ENCODE results near the gene SLC45A2. TPM values are rescaled to one million over a fixed set of nuclear protein-coding genes. Genes with fewer than 3 reads are reported as not detected.
"Not testable (repeated sequence)": the region's sequence is repeated elsewhere in the genome, so short reads cannot be mapped to it uniquely, and the experiment has no call there.

The SLC45A2 gene
- total RNA-seq, 2 experiments from 2014 or later, result 0.23 TPM; not detected in 1

DNA sequence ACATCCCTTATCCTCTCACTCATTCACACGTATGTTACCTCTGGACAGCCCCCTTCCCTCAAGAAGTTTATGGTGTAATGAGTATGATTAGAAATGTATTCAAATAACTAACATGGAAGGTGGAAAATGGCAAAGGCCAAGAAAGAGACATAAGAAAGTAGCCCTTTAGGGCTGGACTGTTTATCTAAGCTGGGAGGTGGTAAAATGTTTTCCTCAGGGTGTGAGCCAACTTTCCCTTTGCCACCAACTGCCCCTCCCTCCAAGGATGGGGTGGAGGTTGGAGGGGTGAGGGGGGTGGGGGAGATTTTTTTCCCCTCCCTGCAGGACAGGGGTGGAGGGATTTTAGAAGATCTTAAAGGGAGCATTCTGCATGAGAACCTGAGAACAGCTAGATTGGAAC, 8.2 kb downstream of the SLC45A2 start:
- no peak overlapping the region for H3K4me3 Mint-ChIP-seq
- H3K36me3 Mint-ChIP-seq (ENCODE audit: low read depth), result no peaks in the 10 kb centered on the region
- DNase-seq, result no peak
- H3K9me3 Mint-ChIP-seq, result no peaks in the 10 kb centered on the region
- ChIA-PET CTCF (no interaction called here), POLR2A (no interaction called here)
- H3K4me1 Mint-ChIP-seq, result peaks cover 10% of the 10 kb centered on the region
- H3K27ac Mint-ChIP-seq, result no peak overlapping the region
- no peaks in the 10 kb centered on the region for H3K27me3 Mint-ChIP-seq

DNA sequence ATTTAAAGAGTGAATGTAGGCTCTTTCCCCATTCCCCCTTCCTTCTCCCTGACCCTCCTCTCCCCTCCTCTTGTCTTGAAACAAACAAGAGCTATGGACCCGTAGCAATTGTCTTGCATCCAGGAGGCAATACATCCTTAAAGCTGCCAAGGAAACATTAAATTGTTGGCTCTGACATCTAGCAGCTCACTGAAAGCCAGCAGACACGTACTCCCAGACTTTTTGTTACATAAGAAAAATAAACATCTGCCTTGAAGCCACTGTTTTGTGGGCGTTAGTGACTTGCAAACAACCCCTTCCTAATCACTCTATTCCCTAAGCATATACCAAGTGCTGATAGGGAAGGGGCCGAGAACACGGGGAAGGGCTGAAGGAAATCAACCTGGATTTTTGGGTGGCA, 8.6 kb downstream of the SLC45A2 start:
- CTCF ChIA-PET, result interaction anchor here (0.6 kb wide), 1 partner anchor 41 kb away, joined by 3 read pairs; no protein-coding TSS in a partner anchor

DNA sequence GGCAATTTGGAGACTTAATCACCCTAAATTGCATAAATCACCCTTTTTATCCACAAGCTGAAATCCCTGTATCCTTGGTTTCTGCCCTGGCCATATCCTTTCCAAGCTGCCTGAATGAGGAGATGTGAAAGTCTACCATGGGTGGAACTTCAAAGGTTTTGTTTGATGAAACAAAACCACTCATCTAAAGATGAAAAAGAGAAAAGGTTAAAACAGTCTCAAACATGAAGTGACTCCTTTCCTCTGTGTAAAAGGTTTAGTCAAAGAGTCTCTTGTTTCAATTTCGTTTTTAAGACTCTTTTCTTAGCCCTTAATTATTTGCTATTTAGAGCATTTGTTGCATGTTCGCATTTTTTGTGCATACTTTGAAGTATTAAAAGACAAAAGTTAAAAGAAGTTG, 11.2 kb downstream of the SLC45A2 start:
- DNase-seq, result no peak
- POLR2A ChIA-PET, result no interaction called here
- CTCF ChIA-PET, result no interaction called here
- Mint-ChIP-seq H3K9me3 (no peaks in the 10 kb centered on the region), H3K4me3 (no peak overlapping the region), H3K36me3 (ENCODE audit: low read depth) (no peaks in the 10 kb centered on the region), H3K27ac (no peak overlapping the region), H3K27me3 (no peaks in the 10 kb centered on the region), H3K4me1 (peaks cover 12% of the 10 kb centered on the region)

More for the DNA sequence above, 8.6 kb downstream of the SLC45A2 start:
- no peaks in the 10 kb centered on the region for H3K36me3 Mint-ChIP-seq (ENCODE audit: low read depth)
- POLR2A ChIA-PET, result no interaction called here
- no peaks in the 10 kb centered on the region for H3K27me3 Mint-ChIP-seq
- no peak overlapping the region for H3K27ac Mint-ChIP-seq
- H3K4me1 Mint-ChIP-seq, result peaks cover 10% of the 10 kb centered on the region
- no peaks in the 10 kb centered on the region for H3K9me3 Mint-ChIP-seq
- no peak for DNase-seq
- H3K4me3 Mint-ChIP-seq, result no peak overlapping the region

DNA sequence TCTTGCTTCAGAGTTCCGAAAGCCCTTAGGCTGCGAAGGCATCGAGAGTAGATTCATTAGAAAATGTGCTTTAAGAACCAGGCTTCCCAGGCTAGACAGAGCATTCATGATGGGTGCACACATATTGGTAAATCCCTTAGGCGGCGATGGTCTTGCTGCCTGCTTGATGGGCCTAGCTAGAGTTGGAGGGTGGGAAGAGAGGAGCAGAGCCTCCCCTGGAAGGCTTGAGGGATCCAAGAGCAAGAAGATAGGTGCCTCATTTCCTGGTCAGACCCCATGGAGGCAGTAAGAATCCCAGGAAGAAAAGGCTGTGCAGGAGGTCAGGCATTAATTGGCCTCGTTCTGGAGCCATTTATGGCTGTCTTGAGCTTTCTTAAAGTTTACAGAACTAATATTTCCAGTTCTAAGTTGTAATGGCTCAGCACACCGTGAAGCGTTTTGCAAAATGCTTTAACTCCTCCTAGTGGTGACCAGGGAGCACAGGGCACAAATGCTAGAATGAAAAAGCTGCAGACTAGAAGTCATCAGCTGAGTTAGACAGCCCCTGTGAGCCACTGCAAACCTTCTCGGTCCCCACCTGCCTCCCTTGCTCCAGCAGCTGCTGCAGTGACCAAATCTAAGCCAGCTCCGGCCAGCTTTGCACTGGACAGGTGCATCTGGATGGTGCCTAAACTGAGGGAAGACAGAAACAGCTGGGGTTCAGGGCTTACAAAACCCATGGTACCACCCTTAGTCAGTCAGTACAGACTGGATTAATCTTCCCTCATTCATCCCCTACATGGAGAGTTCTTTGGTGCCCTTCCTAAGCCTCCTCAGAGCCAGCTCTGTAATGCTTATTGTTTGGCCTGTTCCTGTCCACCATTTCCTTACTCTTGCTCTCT, 14.7 kb downstream of the SLC45A2 start:
- H3K4me1 Mint-ChIP-seq, result peaks cover 20% of the 10 kb centered on the region
- CTCF ChIA-PET, result interaction anchor here (0.9 to 2.5 kb wide), 18 partner anchors 7 to 539 kb away, joined by 3 to 21 read pairs (median 5); partner anchors contain the start of genes AMACR and TARS1
- no peaks in the 10 kb centered on the region for H3K27me3 Mint-ChIP-seq
- no peaks in the 10 kb centered on the region for H3K36me3 Mint-ChIP-seq (ENCODE audit: low read depth)
- no peak overlapping the region for H3K27ac Mint-ChIP-seq
- no peaks in the 10 kb centered on the region for H3K9me3 Mint-ChIP-seq
- no peak overlapping the region for H3K4me3 Mint-ChIP-seq
- POLR2A ChIA-PET, result interaction anchor here (1.2 kb wide), 1 partner anchor 529 kb away, joined by 4 read pairs; the partner anchor contains the start of gene TARS1
- peak; percentile 18 for DNase-seq

DNA sequence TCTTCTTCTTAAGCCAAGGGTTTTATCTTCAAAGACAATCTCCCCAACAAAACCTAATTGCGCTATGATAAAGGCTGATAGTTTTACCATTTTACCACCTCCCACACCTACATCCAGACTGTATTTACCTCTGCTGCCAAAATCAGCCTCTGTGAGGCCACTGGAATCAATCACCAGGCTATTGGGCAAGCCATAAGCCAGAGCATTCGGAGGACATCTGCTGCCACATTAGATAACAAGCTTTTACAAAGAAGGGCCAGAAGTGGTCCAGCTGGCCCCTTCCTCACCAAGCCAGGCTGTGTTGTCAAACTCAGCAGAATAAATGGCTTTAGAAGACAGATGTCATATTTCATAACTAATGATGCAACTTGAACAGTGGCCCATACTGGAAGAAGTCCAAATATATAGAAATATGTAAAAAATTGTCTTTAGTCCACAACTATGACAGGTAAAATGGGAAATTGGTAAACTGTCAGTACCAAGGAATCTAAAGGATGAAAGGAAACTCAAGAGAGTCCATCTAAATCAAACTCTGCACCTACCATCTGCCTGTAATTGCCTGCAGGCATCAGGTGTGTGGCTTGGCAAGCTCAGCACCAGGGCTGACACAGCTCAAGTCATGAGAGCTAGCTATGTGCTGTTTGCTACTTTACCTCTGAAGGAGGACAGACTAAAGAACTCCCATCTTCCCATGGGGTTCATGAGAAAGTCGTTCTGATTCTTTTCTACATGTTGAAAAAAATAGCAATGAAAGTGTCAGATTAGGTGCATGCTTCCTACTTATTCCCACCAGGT, 16.1 kb downstream of the SLC45A2 start:
- DNase-seq, result no peak
- Mint-ChIP-seq H3K36me3 (ENCODE audit: low read depth) (no peaks in the 10 kb centered on the region), H3K4me3 (no peak overlapping the region), H3K4me1 (peaks cover 21% of the 10 kb centered on the region), H3K27me3 (no peaks in the 10 kb centered on the region), H3K9me3 (no peaks in the 10 kb centered on the region), H3K27ac (no peak overlapping the region)
- CTCF ChIA-PET, result interaction anchor here (0.6 to 2.0 kb wide), 4 partner anchors 10 to 1439 kb away, joined by 3 to 21 read pairs (median 4); no protein-coding TSS in a partner anchor
- POLR2A ChIA-PET, result interaction anchor here (0.7 kb wide), 1 partner anchor 533 kb away, joined by 3 read pairs; no protein-coding TSS in a partner anchor

DNA sequence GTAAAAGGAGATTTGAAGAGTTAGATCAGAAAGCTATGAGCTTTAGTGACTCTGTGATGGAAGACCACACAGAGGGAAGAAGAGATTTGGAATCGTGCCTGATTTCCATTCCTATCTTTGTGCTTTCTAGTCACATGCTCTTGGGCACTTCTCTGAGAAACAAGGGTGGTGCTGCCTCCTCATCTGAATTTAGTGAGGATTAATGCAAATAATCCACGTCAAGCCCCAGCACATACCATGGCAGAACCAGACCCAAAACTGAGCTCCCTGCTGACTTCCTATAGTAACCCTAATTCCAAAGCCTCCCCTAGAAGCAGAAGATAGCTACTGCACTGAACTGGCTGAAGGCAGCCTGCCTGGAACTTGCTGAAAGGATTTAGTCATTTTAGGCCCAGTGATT, 17.7 kb downstream of the SLC45A2 start:
- DNase-seq, result no peak
- no peak overlapping the region for H3K4me3 Mint-ChIP-seq
- H3K27ac Mint-ChIP-seq, result no peak overlapping the region
- peaks cover 2% of the 10 kb centered on the region for H3K27me3 Mint-ChIP-seq
- CTCF ChIA-PET, result interaction anchor here (0.8 kb wide), 1 partner anchor 518 kb away, joined by 3 read pairs; no protein-coding TSS in a partner anchor
- POLR2A ChIA-PET, result no interaction called here
- peaks cover 13% of the 10 kb centered on the region for H3K4me1 Mint-ChIP-seq
- no peaks in the 10 kb centered on the region for H3K9me3 Mint-ChIP-seq
- no peaks in the 10 kb centered on the region for H3K36me3 Mint-ChIP-seq (ENCODE audit: low read depth)

DNA sequence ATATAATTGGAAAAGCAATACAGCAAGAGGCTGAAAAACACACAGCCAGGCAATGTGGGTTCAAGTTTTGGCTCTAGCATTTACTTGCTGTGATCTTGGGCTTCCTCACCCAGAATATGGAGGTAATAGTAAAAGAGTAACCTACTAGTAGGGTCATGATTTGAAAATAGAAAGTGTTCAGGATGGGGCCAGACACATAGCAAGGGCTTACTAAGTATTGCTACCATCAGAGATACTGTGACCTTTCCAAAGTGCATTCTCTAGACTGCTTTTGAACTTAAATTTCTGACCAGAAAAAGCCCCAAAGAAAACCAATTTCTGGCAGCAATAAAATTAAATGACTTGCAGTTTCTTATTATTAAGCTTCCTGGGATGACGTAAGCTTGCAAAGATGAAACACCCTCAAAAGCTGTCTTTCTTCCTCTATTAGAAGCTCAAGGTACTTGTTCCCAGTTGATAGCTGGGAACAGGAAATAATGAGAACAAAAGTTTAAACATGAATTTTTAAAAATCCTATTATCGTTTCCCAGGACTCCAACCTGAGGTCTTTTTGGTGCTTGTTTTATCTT, 20.3 kb downstream of the SLC45A2 start:
- no peaks in the 10 kb centered on the region for H3K9me3 Mint-ChIP-seq
- POLR2A ChIA-PET, result no interaction called here
- CTCF ChIA-PET, result no interaction called here
- H3K36me3 Mint-ChIP-seq (ENCODE audit: low read depth), result no peaks in the 10 kb centered on the region
- no peak for DNase-seq
- H3K4me3 Mint-ChIP-seq, result no peak overlapping the region
- no peak overlapping the region for H3K27ac Mint-ChIP-seq
- H3K27me3 Mint-ChIP-seq, result peaks cover 7% of the 10 kb centered on the region
- H3K4me1 Mint-ChIP-seq, result peaks cover 11% of the 10 kb centered on the region

DNA sequence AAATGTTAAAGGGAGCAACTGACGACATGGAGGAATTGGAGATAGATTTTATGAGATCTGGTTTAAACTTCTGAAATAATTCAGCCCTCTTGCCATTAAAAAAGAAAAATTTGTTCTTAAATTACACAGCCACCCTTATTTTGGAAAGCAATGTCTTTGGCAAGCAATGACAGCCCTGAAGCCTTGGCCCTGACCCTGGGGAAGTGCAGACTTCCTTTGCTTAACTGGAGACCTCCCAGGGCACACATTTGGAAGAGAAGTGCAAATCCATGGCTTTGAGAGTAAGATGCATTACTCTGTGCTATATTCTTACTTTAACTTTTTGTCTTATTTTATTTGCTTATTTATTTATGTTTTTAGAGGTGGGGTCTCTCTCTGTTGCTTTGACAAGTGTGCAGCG, 26.3 kb downstream of the SLC45A2 start:
- no peaks in the 10 kb centered on the region for H3K36me3 Mint-ChIP-seq (ENCODE audit: low read depth)
- peaks cover 10% of the 10 kb centered on the region for H3K27me3 Mint-ChIP-seq
- H3K27ac Mint-ChIP-seq, result no peak overlapping the region
- no peak overlapping the region for H3K4me3 Mint-ChIP-seq
- POLR2A ChIA-PET, result no interaction called here
- CTCF ChIA-PET, result interaction anchor here (4.5 kb wide), 1 partner anchor 11 kb away, joined by 21 read pairs; no protein-coding TSS in a partner anchor
- no peak for DNase-seq
- no peaks in the 10 kb centered on the region for H3K4me1 Mint-ChIP-seq
- H3K9me3 Mint-ChIP-seq, result no peaks in the 10 kb centered on the region

DNA sequence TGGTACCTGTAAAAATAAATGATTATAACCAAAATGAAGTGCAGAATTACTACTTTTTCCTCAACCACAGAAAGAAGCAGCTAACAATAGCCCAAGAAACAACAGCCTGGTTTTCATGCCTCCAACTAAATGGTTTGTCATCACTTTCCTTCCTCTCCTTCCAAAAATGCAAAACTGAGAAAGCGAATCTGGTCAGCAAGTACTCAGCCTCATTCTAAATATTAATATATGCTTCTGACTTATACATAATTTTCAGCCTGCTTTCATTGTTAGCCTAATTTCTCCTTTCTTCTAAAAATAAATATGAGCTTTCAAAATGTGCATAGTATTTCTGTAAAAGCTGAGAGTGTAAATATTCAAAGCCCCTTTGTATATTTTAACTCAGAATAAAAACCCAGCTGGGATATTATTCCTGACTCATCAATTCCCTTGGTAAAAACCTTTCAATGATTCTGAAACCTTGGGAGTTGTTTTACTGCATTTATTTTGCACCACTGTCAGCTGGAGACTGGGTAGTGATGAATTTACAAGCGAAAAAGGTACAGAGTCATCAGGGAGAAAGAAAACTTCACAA, 26.8 kb downstream of the SLC45A2 start:
- POLR2A ChIA-PET, result no interaction called here
- no peak for DNase-seq
- Mint-ChIP-seq H3K27me3 (peaks cover 10% of the 10 kb centered on the region), H3K27ac (no peak overlapping the region), H3K4me3 (no peak overlapping the region), H3K9me3 (no peaks in the 10 kb centered on the region), H3K4me1 (no peaks in the 10 kb centered on the region), H3K36me3 (ENCODE audit: low read depth) (no peaks in the 10 kb centered on the region)
- CTCF ChIA-PET, result interaction anchor here (4.5 kb wide), 1 partner anchor 12 kb away, joined by 21 read pairs; no protein-coding TSS in a partner anchor

DNA sequence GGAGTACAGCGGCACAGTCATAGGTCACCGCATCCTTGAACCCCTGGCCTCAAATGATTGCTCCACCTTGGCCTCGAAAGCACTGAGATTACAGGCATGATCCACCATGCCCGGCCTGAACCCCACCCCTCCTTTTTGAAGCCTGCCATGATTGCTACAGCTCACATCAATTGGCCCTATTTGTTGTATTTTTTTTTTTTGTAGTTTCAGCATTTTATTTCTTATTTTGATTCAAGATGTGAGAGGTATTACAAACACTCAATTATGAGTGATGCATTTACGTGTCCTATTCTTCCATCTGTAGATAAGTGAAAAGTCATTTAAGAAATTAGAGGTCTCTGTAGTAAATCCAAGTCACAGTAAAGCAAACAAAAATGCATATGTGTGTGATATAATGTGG, 32.3 kb downstream of the SLC45A2 start:
- CTCF ChIA-PET; H3K27ac Mint-ChIP-seq; H3K4me1 Mint-ChIP-seq; POLR2A ChIA-PET; H3K9me3 Mint-ChIP-seq; H3K36me3 Mint-ChIP-seq (ENCODE audit: low read depth); DNase-seq; H3K27me3 Mint-ChIP-seq; H3K4me3 Mint-ChIP-seq: not testable (repeated sequence)

DNA sequence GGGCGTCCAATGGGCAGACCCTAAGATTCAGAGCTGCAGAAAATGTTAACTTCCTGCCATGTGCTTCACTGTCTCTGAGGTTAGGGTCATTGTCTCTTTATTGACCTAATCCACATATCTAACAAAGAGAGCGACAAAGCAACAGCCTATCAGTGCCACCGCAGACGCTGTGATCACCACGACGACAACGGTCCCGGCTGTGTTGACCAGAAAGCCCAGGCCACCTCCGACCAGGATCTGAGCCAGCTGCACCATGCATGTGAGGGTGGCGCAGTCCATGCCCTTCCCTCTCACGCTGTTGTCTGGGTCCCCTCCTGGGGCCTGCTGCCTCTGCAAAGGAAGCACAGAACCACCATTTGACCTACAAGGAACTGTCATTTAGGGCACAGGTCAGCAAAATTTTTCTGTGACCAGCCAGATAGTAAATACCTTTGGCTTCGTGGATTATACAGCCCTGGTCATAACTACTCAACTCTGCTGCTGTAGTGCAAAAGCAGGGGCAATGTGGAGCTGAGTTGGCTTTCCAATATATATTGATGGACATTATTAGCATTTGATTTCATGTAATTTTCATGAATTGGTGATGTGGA, 39.9 kb downstream of the SLC45A2 start:
- H3K4me3 Mint-ChIP-seq, result no peak overlapping the region
- CTCF ChIA-PET, result interaction anchor here (0.7 to 1.1 kb wide), 2 partner anchors 10 to 12 kb away, joined by 3 to 5 read pairs; no protein-coding TSS in a partner anchor
- no peaks in the 10 kb centered on the region for H3K4me1 Mint-ChIP-seq
- DNase-seq, result no peak
- peaks cover 27% of the 10 kb centered on the region for H3K27me3 Mint-ChIP-seq
- POLR2A ChIA-PET, result no interaction called here
- H3K36me3 Mint-ChIP-seq (ENCODE audit: low read depth), result no peaks in the 10 kb centered on the region
- no peak overlapping the region for H3K27ac Mint-ChIP-seq
- no peaks in the 10 kb centered on the region for H3K9me3 Mint-ChIP-seq

DNA sequence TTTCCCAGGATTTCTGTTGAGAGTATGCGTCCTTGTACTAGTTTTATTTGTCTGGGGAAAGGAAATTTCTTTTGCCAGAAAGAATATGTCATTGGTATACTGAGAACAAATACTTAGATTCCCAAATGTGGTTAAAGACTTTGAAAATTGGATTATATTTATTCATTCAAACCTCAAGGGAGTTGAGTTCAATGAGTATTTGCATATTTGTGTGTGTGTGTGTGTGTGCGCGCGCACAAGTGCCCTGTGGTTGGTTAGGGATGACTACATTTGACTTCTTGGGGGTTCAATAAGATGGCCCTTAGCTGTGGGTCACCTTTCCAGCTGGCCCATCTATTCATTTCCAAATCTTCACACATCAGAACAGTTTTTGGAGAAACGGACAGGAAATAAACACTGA, 43.4 kb downstream of the SLC45A2 start:
- Mint-ChIP-seq H3K4me3 (no peak overlapping the region), H3K27me3 (peaks cover 46% of the 10 kb centered on the region), H3K36me3 (ENCODE audit: low read depth) (no peaks in the 10 kb centered on the region), H3K4me1 (no peaks in the 10 kb centered on the region), H3K9me3 (no peaks in the 10 kb centered on the region), H3K27ac (no peak overlapping the region)
- CTCF ChIA-PET, result no interaction called here
- DNase-seq, result no peak
- POLR2A ChIA-PET, result no interaction called here

Measured in activated CD4-positive, alpha-beta memory T cell treated with anti-CD3 and anti-CD28 coated beads, Interleukin-2, amount 10 ng/mL, durations not matched to agents 7 days and 5 days (primary cell).